Memory B cell (primary cell): ENCODE data around the gene MLF2.
"Not testable (repeated sequence)": the region's sequence is repeated elsewhere in the genome, so short reads cannot be mapped to it uniquely, and the experiment has no call there.

Experiments
- ATAC-seq: fragments of 150-1000 bp; cut with Tn5 transposase; 2 replicates; pipeline ENCODE4 v1.10.0; 2021; ENCODE audit warnings: low read depth, mild to moderate bottlenecking, moderate library complexity
- DNase-seq, 2 donors: peaks; one replicate each; pipeline ENCODE4 v3.0.0; 2022; ENCODE audit warnings: low spot score in 2 of 2
- H3K27ac Mint-ChIP-seq: one replicate; pipeline ENCODE4 v1.8.0; 2022; ENCODE audit warnings: mild to moderate bottlenecking, moderate library complexity, mixed read lengths
- H3K27me3 Mint-ChIP-seq: one replicate; pipeline ENCODE4 v1.8.0; 2022; ENCODE audit warnings: mixed read lengths
- H3K36me3 Mint-ChIP-seq: one replicate; pipeline ENCODE4 v1.8.0; 2022; ENCODE audit warnings: mild to moderate bottlenecking, mixed read lengths
- H3K4me1 Mint-ChIP-seq: one replicate; pipeline ENCODE4 v1.8.0; 2022; ENCODE audit warnings: mixed read lengths
- H3K4me3 Mint-ChIP-seq: one replicate; pipeline ENCODE4 v1.8.0; 2022; ENCODE audit warnings: mild to moderate bottlenecking, moderate library complexity, mixed read lengths
- H3K9me3 Mint-ChIP-seq: one replicate; pipeline ENCODE4 v1.8.0; 2022; ENCODE audit warnings: mixed read lengths

The MLF2 gene

DNA sequence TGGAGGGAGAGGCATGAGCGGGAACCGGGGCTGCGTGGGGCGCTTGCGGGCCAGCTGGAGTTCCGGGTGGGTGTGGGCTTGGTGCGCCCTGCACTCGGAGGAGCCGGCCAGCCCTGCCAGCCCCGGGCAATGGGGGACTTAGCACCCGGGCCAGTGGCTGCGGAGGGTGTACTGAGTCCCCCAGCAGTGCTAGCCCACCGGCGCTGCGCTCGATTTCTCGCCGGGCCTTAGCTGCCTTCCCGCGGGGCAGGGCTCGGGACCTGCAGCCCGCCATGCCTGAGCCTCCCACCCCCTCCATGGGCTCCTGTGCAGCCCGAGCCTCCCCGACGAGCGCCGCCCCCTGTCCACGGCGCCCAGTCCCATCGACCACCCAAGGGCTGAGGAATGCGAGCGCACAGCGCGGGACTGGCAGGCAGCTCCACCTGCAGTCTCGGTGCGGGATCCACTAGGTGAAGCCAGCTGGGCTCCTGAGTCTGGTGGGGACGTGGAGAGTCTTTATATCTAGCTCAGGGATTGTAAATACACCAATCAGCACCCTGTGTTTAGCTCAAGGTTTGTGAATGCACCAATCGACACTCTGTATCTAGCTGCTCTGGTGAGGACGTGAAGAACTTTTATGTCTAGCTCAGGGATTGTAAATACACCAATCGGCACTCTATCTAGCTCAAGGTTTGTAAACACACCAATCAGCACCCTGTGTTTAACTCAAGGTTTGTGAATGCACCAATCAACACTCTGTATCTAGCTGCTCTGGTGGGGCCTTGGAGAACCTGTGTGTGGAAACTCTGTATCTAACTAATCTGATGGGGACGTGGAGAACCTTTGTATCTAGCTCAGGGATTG, 36.7 kb downstream of the MLF2 start:
- H3K36me3 Mint-ChIP-seq, H3K27me3 Mint-ChIP-seq, H3K27ac Mint-ChIP-seq: not testable (repeated sequence)

DNA sequence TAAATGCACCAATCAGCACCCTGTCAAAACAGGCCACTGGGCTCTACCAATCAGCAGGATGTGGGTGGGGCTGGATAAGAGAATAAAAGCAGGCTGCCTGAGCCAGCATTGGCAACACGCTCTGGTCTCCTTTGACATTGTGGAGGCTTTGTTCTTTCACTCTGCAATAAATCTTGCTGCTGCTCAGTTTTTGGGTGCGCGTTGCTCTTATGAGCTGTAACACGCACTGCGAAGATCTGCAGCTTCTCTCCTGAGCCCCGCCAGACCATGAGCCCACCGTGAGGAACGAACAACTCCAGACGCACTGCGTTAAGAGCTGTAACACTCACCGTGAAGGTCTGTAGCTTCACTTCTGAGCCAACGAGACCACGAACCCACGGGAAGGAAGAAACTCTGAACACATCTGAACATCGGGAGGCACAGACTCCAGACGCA, 44.0 kb downstream of the MLF2 start:
- Mint-ChIP-seq H3K36me3 (no peaks in the 10 kb centered on the region), H3K27me3 (peaks cover 16% of the 10 kb centered on the region), H3K27ac (no peak overlapping the region), H3K4me1 (no peaks in the 10 kb centered on the region), H3K4me3 (peak overlapping the region; percentile 28), H3K9me3 (no peaks in the 10 kb centered on the region)
- DNase-seq (no peak), ATAC-seq (no peak)

More for the DNA sequence above, 36.7 kb downstream of the MLF2 start:
- H3K4me3 Mint-ChIP-seq, ATAC-seq, H3K4me1 Mint-ChIP-seq, H3K9me3 Mint-ChIP-seq, DNase-seq: not testable (repeated sequence)

DNA sequence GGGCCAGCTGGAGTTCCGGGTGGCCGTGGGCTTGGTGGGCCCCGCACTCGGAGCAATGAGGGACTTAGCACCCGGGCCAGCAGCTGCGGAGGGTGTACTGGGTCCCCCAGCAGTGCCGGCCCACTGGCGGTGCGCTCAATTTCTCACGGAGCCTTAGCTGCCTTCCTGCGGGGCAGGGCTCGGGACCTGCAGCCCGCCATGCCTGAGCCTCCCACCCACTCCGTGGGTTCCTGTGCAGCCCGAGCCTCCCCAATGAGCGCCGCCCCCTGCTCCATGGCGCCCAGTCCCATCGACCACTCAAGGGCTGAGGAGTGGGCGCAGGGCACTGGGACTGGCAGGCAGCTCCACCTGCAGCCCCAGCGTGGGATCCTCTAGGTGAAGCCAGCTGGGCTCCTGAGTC, 44.6 kb downstream of the MLF2 start:
- H3K4me3 Mint-ChIP-seq, H3K9me3 Mint-ChIP-seq, H3K36me3 Mint-ChIP-seq, H3K27ac Mint-ChIP-seq, ATAC-seq, DNase-seq, H3K4me1 Mint-ChIP-seq: not testable (repeated sequence)
- H3K27me3 Mint-ChIP-seq = peaks cover 20% of the 10 kb centered on the region

DNA sequence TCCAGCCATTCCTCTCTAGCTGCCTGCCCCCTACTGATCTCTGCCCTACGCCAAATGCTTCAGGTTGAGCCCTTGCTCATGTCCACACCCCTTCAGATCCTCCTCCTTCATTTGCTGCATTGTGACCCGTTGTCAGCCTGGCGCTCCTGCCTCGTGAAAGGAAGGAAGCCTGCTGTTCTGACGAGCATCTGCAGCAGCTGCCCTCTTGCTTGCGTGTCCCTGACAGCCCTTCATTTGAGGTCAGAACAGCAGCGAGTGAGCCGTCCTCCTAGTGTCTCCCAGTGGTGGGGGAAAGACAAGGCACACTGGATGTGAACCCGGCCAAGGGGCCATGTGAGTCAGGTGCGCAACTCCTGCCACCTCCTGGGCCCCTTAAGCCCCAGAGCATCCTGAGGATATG, 49.3 kb downstream of the MLF2 start:
- DNase-seq = no peak
- ATAC-seq = no peak
- no peak overlapping the region for H3K27ac Mint-ChIP-seq
- peaks cover 17% of the 10 kb centered on the region for H3K4me1 Mint-ChIP-seq
- H3K4me3 Mint-ChIP-seq = no peak overlapping the region
- H3K27me3 Mint-ChIP-seq = peaks cover 32% of the 10 kb centered on the region
- H3K9me3 Mint-ChIP-seq = no peaks in the 10 kb centered on the region
- peaks cover 5% of the 10 kb centered on the region for H3K36me3 Mint-ChIP-seq

DNA sequence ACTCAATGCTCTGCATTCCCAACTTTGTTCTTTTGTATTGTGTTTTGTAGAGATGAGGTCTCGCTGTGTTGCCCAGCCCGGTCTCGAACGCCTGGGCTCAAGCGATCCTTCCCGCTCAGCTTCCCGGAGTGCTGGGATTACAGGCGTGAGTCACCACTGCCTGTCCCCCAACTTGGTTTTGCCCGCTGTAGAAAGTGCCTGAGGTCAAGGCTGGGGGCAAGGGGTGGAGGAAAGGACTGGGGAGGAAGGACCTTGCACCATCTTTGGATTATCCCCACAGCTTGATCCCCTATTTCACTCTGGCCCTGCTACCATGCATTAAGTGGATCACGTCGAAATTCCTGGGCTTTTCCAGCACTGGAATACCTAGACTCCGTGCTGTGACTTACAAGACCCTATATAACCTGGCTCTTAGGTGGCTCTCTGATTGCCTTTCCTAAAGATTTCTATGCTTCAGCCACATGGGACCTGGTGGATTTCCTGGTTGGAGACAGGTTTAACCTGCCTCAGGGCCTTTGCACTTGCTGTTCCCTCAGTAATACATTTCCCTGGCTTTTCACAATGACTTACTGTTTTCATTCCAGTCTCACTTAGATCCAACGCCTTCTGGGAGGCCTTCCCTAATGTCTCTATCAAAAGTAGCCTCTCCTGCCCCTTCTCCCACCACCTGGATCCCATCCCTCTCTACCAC, 51.7 kb downstream of the MLF2 start:
- ATAC-seq (no peak), DNase-seq (no peak)
- Mint-ChIP-seq H3K9me3 (no peaks in the 10 kb centered on the region), H3K27ac (no peak overlapping the region), H3K4me1 (peaks cover 29% of the 10 kb centered on the region), H3K4me3 (peak overlapping the region; percentile 73), H3K27me3 (peaks cover 33% of the 10 kb centered on the region), H3K36me3 (peaks cover 5% of the 10 kb centered on the region)

DNA sequence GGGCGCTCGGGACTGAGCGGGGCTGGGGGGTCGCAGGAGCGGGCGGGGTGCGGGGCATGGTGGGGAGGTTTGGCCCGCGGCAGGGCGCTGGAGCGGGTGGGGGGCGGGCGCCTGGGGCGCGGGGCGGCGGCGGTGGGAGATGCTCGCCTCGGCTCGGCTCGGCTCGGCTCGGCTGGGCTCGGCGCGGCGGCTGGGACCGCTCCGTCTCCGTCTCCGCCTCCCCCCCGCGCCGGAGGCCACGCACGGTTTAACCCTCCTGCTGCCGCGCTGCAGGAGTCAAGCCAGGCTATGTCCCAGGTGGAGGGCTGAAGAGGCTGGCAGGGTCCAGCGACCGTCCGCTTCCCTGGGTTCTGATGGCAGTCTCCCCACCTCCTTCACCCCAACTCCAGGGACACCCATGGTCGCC, 52.3 kb downstream of the MLF2 start, which contains the start of gene PIANP:
TSS of gene PIANP (minus strand) at position 170 of the 406 bp plus-strand sequence. CDS start 2,754 bp downstream, outside the sequence.
- Mint-ChIP-seq H3K9me3 (no peaks in the 10 kb centered on the region), H3K4me1 (peaks cover 34% of the 10 kb centered on the region), H3K4me3 (peak within 1 kb of the TSS; percentile 75), H3K27ac (peak within 1 kb of the TSS; percentile 71), H3K36me3 (peaks cover 5% of the 10 kb centered on the region), H3K27me3 (peaks cover 33% of the 10 kb centered on the region)
- peak; percentile 35 to 49 for DNase-seq
- peak; percentile 49 for ATAC-seq

DNA sequence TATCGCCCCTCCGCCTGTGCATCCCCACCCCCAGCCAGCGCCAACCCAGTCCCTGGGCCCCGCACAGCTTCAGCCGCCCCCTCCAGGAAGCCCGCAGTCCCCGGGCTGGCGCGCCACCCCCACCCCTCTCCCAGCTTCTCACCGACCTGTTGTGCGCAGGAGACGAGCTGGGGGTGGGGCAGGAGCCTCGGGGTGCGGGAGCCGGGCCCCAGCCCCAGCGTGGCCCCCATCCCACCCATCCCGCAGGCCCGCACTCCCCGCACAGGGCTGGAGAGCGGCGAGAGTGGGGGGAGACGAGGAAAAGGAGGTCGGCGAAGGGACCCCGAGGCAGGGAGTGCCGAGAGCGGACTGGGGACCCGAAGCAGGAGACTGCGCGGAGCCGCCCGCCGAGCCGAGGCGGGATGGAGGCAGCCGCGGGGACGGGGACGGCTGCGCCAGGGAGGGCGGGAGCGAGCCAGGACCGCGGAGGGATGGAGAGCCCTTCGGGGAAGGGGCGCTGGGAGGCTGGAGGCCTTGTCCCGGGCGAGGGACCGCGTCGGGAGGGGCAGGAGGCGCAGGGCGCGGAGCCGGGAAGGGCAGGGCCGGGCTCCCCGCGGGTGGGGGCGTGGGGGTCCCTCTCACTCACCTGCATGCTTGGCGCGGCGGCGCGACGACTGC, 52.8 kb downstream of the MLF2 start:
- Mint-ChIP-seq H3K9me3 (no peaks in the 10 kb centered on the region), H3K27ac (no peak overlapping the region), H3K36me3 (peaks cover 5% of the 10 kb centered on the region), H3K27me3 (peaks cover 30% of the 10 kb centered on the region), H3K4me3 (peak overlapping the region; percentile 75), H3K4me1 (peaks cover 36% of the 10 kb centered on the region)
- ATAC-seq (no peak), DNase-seq (peak in 1 of 2 donors; percentile 32)

DNA sequence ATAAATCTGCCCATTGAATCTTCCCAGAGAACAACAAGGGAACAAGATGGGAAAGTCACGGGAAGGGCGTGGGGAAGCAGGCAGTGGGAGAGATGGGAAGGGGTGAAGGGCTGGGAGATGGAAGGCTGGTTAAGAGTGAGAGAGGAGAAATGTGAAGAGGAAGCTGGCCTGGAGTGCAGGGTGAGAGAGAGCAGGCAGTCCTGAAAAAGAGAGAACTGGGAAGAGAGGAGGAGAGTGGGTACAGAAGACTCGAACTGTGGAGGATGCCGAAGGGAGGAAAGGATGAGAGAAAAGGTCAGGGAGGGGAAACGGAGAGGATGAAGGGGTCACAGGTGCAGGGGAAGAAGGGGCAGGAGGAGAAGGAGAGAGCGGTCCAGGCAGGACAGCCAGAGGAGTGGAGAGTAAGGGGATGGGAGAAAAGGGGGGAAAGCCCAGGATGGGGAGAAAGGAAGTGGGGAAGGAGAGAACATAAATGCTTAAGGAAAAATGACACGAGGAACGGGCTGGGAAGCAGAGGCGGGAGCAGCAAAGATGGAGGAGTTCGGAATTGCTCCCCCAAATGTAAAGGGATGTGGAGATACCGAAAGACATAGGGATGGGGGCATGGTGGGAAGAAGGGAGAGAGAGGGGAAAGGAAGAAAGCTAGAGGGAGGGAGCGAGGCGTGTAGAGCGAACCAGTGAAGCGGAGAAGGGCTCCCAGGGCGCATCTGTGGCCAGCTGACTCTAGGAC, 53.5 kb downstream of the MLF2 start:
- Mint-ChIP-seq H3K4me3 (peak overlapping the region; percentile 75), H3K27ac (peak overlapping the region; percentile 71), H3K36me3 (peaks cover 5% of the 10 kb centered on the region), H3K4me1 (peaks cover 41% of the 10 kb centered on the region), H3K27me3 (peaks cover 27% of the 10 kb centered on the region), H3K9me3 (no peaks in the 10 kb centered on the region)
- no peak for ATAC-seq
- no peak for DNase-seq

DNA sequence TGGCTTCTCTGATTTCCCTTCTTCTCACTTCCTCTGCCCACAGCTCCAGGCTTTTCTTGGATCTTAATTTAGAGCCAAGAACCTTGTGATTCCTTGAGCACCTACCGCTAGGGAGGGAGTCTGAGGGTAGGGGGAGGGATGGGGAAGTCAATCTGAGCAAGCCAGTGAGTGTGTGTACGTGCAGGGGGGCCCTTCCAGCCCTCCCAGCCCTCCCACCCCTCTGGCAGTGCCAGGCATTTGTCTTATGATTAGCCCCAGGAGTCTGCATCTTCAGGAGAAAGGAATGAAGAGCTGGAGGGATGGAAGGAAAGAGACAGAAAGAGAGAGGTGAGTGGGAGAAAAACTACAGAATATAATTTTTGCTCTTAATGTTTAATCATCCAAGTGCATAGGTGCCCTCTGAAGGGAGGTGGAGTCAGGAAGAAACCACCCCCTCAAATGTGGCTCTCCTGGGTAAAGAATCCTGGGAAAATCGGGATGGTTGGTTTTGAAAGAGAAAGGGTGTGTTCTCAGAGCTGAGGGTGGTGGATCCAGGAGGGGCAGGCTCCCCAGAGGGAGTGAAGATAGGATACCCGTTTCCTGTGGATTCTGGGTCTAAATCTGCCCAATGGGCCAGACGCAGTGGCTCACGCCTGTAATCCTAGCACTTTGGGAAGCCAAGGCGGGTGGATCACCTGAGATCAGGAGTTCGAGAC, 54.4 kb downstream of the MLF2 start:
- Mint-ChIP-seq H3K27me3 (peaks cover 23% of the 10 kb centered on the region), H3K27ac (no peak overlapping the region), H3K9me3 (no peaks in the 10 kb centered on the region), H3K36me3 (peaks cover 5% of the 10 kb centered on the region), H3K4me1 (peaks cover 41% of the 10 kb centered on the region), H3K4me3 (no peak overlapping the region)
- ATAC-seq (no peak), DNase-seq (no peak)
